Common myeloid progenitor, CD34-positive (primary cell): ENCODE measurements around the gene KRT34.

Source experiments
- CTCF ChIA-PET: fragments of 350-600 bp; sonication (Branson Sonifier 250); formaldehyde crosslinking; loops from one replicate; lab custom pipeline; 2021; ENCODE audit warnings: antibody characterized with exemption; lab: Charles Lee
- POLR2A ChIA-PET: fragments of 350-600 bp; sonication (Branson Sonifier 250); formaldehyde crosslinking; loops from one replicate; lab custom pipeline; 2021; ENCODE audit warnings: antibody characterized with exemption; lab: Charles Lee
- DNase-seq, 3 donors: peaks; one replicate each; pipeline versions ENCODE4 v3.0.0 to v3.0.0-alpha.2; 2013
- H3K27ac ChIP-seq, 2 experiments: 1 replicate in 1 of 2; 2 replicates in 1 of 2; pipeline ENCODE4 v1.7.0; 2013; ENCODE audit warnings: inconsistent platforms in 2 of 2, low read length in 2 of 2, mild to moderate bottlenecking in 2 of 2, low read depth in 1 of 2, moderate library complexity in 1 of 2; ENCODE audit not compliant: severe bottlenecking in 2 of 2, insufficient read depth in 1 of 2, poor library complexity in 1 of 2
- H3K27me3 ChIP-seq, 5 experiments: replicated peaks in 2 of 5; 1 replicate in 3 of 5; 2 replicates in 2 of 5; pipeline versions ENCODE4 v1.6.1 to v1.7.0; 2013; ENCODE audit warnings: low read length in 4 of 5, mild to moderate bottlenecking in 2 of 5, moderate library complexity in 2 of 5, inconsistent platforms in 1 of 5; ENCODE audit not compliant: insufficient read depth in 5 of 5, control insufficient read depth in 4 of 5
- H3K36me3 ChIP-seq, 4 experiments: 1 replicate in 2 of 4; 2 replicates in 2 of 4; pipeline versions ENCODE4 v1.6.1 to v1.7.0; 2013; ENCODE audit warnings: low read length in 3 of 4, control low read depth in 1 of 4, mild to moderate bottlenecking in 1 of 4; ENCODE audit not compliant: control insufficient read depth in 4 of 4, insufficient read depth in 4 of 4
- H3K4me1 ChIP-seq, 4 experiments: 1 replicate in 3 of 4; 2 replicates in 1 of 4; pipeline versions ENCODE4 v1.6.1 to v1.7.1; 2013; ENCODE audit warnings: low read length in 3 of 4, mild to moderate bottlenecking in 3 of 4, control low read depth in 1 of 4, inconsistent platforms in 1 of 4, moderate library complexity in 1 of 4; ENCODE audit not compliant: control insufficient read depth in 4 of 4, insufficient read depth in 4 of 4; ENCODE audit errors: control extremely low read depth in 1 of 4
- H3K4me3 ChIP-seq, 7 experiments: 1 replicate in 4 of 7; 2 replicates in 3 of 7; pipeline versions ENCODE4 v1.5.1 to v1.7.0; 2013; ENCODE audit warnings: mild to moderate bottlenecking in 7 of 7, low read length in 6 of 7, moderate library complexity in 6 of 7, inconsistent platforms in 2 of 7, low read depth in 2 of 7, control low read depth in 1 of 7; ENCODE audit not compliant: insufficient read depth in 4 of 7, control insufficient read depth in 1 of 7; ENCODE audit errors: extremely low read depth in 1 of 7
- H3K9me3 ChIP-seq, 5 experiments: 1 replicate in 4 of 5; 2 replicates in 1 of 5; pipeline versions ENCODE4 v1.6.1 to v1.7.1; 2013; ENCODE audit warnings: low read length in 4 of 5, mild to moderate bottlenecking in 2 of 5, inconsistent platforms in 1 of 5, low read depth in 1 of 5, moderate library complexity in 1 of 5; ENCODE audit not compliant: control insufficient read depth in 4 of 5, insufficient read depth in 2 of 5; ENCODE audit errors: control extremely low read depth in 1 of 5
- WGBS: methylation state at CpG from one replicate; pipeline ENCODE4 v1.1.5; 2013; ENCODE audit not compliant: insufficient coverage; 5-methylcytosine and 5-hydroxymethylcytosine counted together

KRT34 gene

DNA sequence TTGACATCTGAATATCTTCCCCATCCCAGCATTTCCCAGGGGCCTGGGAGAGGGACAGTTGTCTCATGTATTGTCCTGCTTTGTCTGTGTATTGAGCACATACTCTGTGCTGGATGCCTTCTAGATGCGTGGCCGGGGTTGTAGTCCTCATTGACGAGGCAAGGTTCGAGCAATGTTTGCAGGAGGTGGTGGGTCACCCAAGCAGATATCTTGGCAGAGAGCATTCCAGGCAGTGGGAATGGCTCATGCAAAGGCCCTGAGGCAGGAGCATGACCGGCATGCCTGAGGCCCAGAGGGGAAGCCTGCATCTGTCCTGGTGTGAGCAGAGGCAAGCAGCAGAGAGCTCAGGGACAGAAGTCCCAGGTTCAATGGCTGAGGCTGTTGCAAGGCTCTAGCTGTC is 49.0 kb downstream of the KRT34 start:
- H3K36me3 ChIP-seq: no peaks in the 10 kb centered on the region
- ChIA-PET CTCF (interaction anchor here (1.4 to 4.6 kb wide), 2 partner anchors 10 to 11 kb away, joined by 5 to 22 read pairs; no protein-coding TSS in a partner anchor), POLR2A (no interaction called here)
- WGBS: 94% methylated on average over 5 of the region's 5 CpGs
- H3K9me3 ChIP-seq: no peaks in the 10 kb centered on the region
- no peak overlapping the region for H3K27ac ChIP-seq
- no peak overlapping the region for H3K4me3 ChIP-seq
- H3K4me1 ChIP-seq: no peaks in the 10 kb centered on the region
- no peak for DNase-seq
- H3K27me3 ChIP-seq: no peaks in the 10 kb centered on the region

DNA sequence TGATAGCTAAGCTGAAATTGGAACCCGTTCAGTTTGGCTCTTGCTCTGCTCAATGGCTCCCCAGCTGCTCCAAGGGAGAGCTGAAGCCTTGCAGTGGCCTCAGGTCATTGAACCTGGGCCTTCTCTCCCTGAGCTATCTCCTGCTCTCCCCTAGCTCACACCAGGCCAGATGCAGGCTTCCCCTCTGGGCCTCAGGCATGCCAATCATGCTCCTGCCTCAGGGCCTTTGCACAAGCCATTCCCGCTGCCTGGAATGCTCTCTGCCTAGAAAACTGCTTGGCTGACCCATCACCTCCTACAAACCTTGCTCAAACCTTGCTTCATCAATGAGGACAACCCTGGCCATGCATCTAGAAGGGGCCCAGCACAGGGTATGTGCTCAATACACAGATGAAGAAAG is 49.9 kb downstream of the KRT34 start:
- Histone ChIP-seq H3K27me3 (no peaks in the 10 kb centered on the region), H3K4me3 (no peak overlapping the region), H3K9me3 (no peaks in the 10 kb centered on the region), H3K4me1 (peaks cover 0 to under 1% (median 0%) of the 10 kb centered on the region in 4 experiments), H3K36me3 (no peaks in the 10 kb centered on the region), H3K27ac (no peak overlapping the region)
- 89% methylated on average over 1 of the region's 2 CpGs for WGBS
- DNase-seq: no peak
- ChIA-PET CTCF (interaction anchor here (4.6 kb wide), 1 partner anchor 10 kb away, joined by 22 read pairs; no protein-coding TSS in a partner anchor), POLR2A (no interaction called here)

DNA sequence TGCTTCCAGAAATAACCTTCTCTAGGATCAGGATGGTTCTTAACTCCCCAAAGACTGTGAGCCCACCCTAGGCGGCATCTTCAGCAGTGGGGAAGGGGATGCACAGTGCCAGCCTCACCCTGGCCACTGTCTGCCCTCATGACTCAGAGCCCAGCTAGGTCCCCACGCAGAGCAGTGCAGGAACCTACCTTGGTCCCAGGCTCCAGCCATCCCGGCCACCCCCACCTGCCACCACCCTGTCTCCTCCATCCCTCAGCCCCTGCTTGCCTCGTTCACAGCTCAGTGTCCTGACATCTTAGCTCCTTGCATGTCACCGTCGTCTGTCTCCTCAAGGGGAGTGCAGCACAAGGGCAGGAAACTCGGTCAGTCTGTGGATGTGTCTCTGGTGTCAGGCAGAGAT is 50.5 kb downstream of the KRT34 start:
- H3K9me3 ChIP-seq: no peaks in the 10 kb centered on the region
- H3K36me3 ChIP-seq: no peaks in the 10 kb centered on the region
- WGBS: 88% methylated on average over 6 of the region's 7 CpGs
- peaks cover 0 to 6% (median 0%) of the 10 kb centered on the region in 4 experiments for H3K4me1 ChIP-seq
- DNase-seq: no peak
- no peak overlapping the region for H3K27ac ChIP-seq
- H3K4me3 ChIP-seq: no peak overlapping the region
- no peaks in the 10 kb centered on the region for H3K27me3 ChIP-seq
- CTCF ChIA-PET: interaction anchor here (1.1 to 4.6 kb wide), 2 partner anchors 9 to 419 kb away, joined by 4 to 22 read pairs; no protein-coding TSS in a partner anchor
- POLR2A ChIA-PET: no interaction called here

DNA sequence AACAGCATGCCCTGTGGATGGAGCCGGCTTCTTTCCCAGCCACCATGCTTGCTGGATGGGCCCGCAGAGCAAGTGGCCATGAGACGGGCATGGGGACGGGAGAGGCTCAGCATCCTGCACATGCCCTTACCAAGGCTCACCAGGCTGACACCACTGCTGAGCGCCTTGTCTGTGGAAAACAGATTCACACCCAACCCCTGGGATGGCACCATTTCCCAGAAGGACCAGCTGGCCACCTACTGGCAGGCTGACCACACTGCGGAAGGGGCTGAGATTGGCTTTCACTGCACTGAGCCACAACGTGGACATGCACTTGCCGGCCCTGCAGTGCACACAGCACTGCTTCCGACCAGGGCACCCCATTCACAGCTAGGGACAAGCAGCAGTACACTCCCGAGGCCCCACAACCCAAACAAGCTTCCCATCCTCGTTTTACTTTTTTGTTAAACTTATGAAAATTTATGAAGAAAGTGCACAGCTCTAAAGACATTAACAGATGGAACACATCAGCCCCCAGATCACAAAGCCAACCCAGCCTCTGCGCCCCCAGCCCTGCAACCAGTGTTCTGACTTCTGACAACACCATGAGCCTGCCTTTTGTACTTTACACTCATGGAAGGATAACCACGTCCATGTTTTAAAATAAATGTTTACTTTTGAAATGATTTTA is 52.7 kb downstream of the KRT34 start:
- Histone ChIP-seq H3K27ac (no peak overlapping the region), H3K4me3 (no peak overlapping the region), H3K27me3 (no peaks in the 10 kb centered on the region), H3K9me3 (no peaks in the 10 kb centered on the region), H3K4me1 (peaks cover 0 to 7% (median 0%) of the 10 kb centered on the region in 4 experiments), H3K36me3 (no peaks in the 10 kb centered on the region)
- ChIA-PET POLR2A (no interaction called here), CTCF (interaction anchor here (1.2 to 1.9 kb wide), 5 partner anchors 10 to 423 kb away, joined by 3 to 6 read pairs (median 4); partner anchors contain the start of gene KRT33A)
- DNase-seq: peak in 2 of 3 donors; percentile 31 to 41
- 64% methylated on average over 7 of the region's 13 CpGs for WGBS

DNA sequence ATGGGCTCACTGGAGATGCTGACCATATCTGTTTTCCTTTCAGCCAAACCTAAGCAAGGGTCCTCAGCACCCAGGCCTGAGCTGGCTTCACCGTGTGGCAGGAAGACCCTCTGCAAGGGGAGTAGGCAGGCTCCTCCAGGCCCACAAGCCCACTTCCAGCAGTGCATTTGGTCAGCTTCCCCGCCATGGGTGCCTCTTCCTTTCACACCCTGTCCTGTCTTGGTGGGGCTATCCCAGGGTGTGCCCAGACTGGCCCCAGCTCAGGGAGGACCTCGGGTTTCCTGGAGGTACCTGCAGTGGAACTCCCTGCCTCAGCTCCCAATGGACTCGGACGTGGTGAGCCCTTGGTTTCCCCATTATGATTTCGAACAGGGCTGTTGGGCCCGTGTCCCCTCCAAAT is 53.9 kb downstream of the KRT34 start:
- POLR2A ChIA-PET: no interaction called here
- Histone ChIP-seq H3K4me3 (no peak overlapping the region), H3K27me3 (no peaks in the 10 kb centered on the region), H3K9me3 (no peaks in the 10 kb centered on the region), H3K27ac (no peak overlapping the region), H3K4me1 (peaks cover 0 to 7% (median 0%) of the 10 kb centered on the region in 4 experiments), H3K36me3 (no peaks in the 10 kb centered on the region)
- WGBS: 98% methylated on average over 7 of the region's 7 CpGs
- DNase-seq: no peak
- CTCF ChIA-PET: interaction anchor here (1.3 to 1.4 kb wide), 2 partner anchors 22 to 221 kb away, joined by 3 to 4 read pairs; partner anchors contain the start of gene KRT33A
